H1 (cell line): ENCODE data around the gene TSPAN16. TPM values are rescaled to one million over a fixed set of nuclear protein-coding genes. Genes with fewer than 3 reads are reported as not detected.

Source experiments
- CTCF ChIA-PET: fragments of 300-600 bp; sonication (Branson Sonifier 250); formaldehyde crosslinking; loops from one replicate; lab custom pipeline; 2021; ENCODE audit not compliant: partially characterized antibody; lab: Charles Lee
- POLR2A ChIA-PET: fragments of 300-600 bp; sonication (Branson Sonifier 250); formaldehyde crosslinking; loops from one replicate; lab custom pipeline; 2021; ENCODE audit warnings: inconsistent platforms; ENCODE audit not compliant: partially characterized antibody; lab: Charles Lee
- DNase-seq, 2 experiments: peaks; one replicate each; pipeline versions ENCODE4 v3.0.0 to v3.0.0-alpha.2; 2010 to 2022; ENCODE audit warnings: low spot score in 2 of 2, low read depth in 1 of 2, mixed read lengths in 1 of 2
- FAIRE-seq: peaks from 2 replicates; lab custom pipeline; 2011; peaks lifted over from hg19 to GRCh38; lab: Jason Lieb, UNC
- H2AFZ ChIP-seq: 2 replicates; pipeline ENCODE4 v1.8.1; 2012; ENCODE audit warnings: low read length, inconsistent platforms
- H2AK5ac ChIP-seq: 2 replicates; pipeline ENCODE4 v1.6.1; 2013; ENCODE audit warnings: low read depth, low read length
- H2BK120ac ChIP-seq: replicated peaks from 2 replicates; pipeline ENCODE3; 2013; ENCODE audit warnings: low read depth, low read length, inconsistent platforms
- H2BK12ac ChIP-seq: 2 replicates; pipeline ENCODE4 v1.6.1; 2013; ENCODE audit warnings: low read depth, low read length
- H2BK15ac ChIP-seq: 2 replicates; pipeline ENCODE4 v1.6.1; 2013; ENCODE audit warnings: low read length
- H2BK20ac ChIP-seq: 2 replicates; pipeline ENCODE4 v1.6.1; 2013; ENCODE audit warnings: low read length
- H2BK5ac ChIP-seq: 2 replicates; pipeline ENCODE4 v1.6.1; 2013; ENCODE audit warnings: low read depth, low read length
- H3K14ac ChIP-seq: 2 replicates; pipeline ENCODE4 v1.6.1; 2013; ENCODE audit warnings: inconsistent platforms; ENCODE audit not compliant: insufficient read length
- H3K18ac ChIP-seq: 2 replicates; pipeline ENCODE4 v1.6.1; 2013; ENCODE audit warnings: low read length; ENCODE audit errors: extremely low read depth
- H3K23ac ChIP-seq: 2 replicates; pipeline ENCODE4 v1.6.1; 2013; ENCODE audit warnings: inconsistent platforms; ENCODE audit not compliant: insufficient read length
- H3K23me2 ChIP-seq: 2 replicates; pipeline ENCODE4 v1.6.1; 2013; ENCODE audit warnings: low read depth, low read length
- H3K27ac ChIP-seq: 2 replicates; pipeline ENCODE4 v1.6.1; 2011; ENCODE audit warnings: low read depth, low read length, inconsistent platforms
- H3K27me3 ChIP-seq, 4 experiments: replicated peaks in 1 of 4; 1 replicate in 1 of 4; 2 replicates in 3 of 4; pipeline versions ENCODE4 v1.6.1 to v1.8.1; 2011 to 2013; ENCODE audit warnings: low read length in 3 of 4, mild to moderate bottlenecking in 3 of 4, inconsistent platforms in 2 of 4, mixed read lengths in 2 of 4, moderate library complexity in 1 of 4; ENCODE audit not compliant: control insufficient read depth in 3 of 4, insufficient read depth in 3 of 4; ENCODE audit errors: extremely low read depth in 1 of 4
- H3K36me3 ChIP-seq, 4 experiments: 2 replicates each; pipeline versions ENCODE4 v1.6.1 to v1.8.1; 2011 to 2013; ENCODE audit warnings: mild to moderate bottlenecking in 4 of 4, low read length in 3 of 4, moderate library complexity in 2 of 4, control low read depth in 1 of 4, inconsistent platforms in 1 of 4; ENCODE audit not compliant: insufficient read depth in 4 of 4, control insufficient read depth in 2 of 4
- H3K4ac ChIP-seq: replicated peaks from 2 replicates; pipeline ENCODE3; 2013; ENCODE audit warnings: low read length, low read depth, mixed read lengths, inconsistent platforms; ENCODE audit not compliant: insufficient read length
- H3K4me1 ChIP-seq, 4 experiments: replicated peaks in 1 of 4; 1 replicate in 1 of 4; 2 replicates in 3 of 4; pipeline versions ENCODE4 v1.6.1 to v1.8.1; 2011 to 2013; ENCODE audit warnings: low read length in 3 of 4, inconsistent platforms in 2 of 4, mixed read lengths in 1 of 4; ENCODE audit not compliant: insufficient read depth in 4 of 4, control insufficient read depth in 3 of 4
- H3K4me2 ChIP-seq, 2 experiments: 2 replicates each; pipeline versions ENCODE4 v1.6.1 to v1.8.1; 2011 to 2013; ENCODE audit warnings: low read depth in 2 of 2, low read length in 2 of 2, control low read depth in 1 of 2, inconsistent platforms in 1 of 2, mild to moderate bottlenecking in 1 of 2; ENCODE audit not compliant: insufficient read depth in 1 of 2
- H3K4me3 ChIP-seq, 4 experiments: fragments of 200-600, 300-600 bp in 1 of 4; sonication (generic), shearing (Covaris generic), sonication (Bioruptor Twin) in 1 of 4; 2 replicates each; pipeline versions ENCODE4 v1.5.1 to v1.8.1; 2011 to 2016; ENCODE audit warnings: low read length in 4 of 4, low read depth in 3 of 4, control low read depth in 2 of 4, inconsistent platforms in 2 of 4, mild to moderate bottlenecking in 2 of 4, mixed read lengths in 1 of 4, moderate library complexity in 1 of 4; ENCODE audit not compliant: insufficient read depth in 2 of 4; ENCODE audit errors: extremely low read depth in 1 of 4
- H3K56ac ChIP-seq: replicated peaks from 2 replicates; pipeline ENCODE3; 2013; ENCODE audit warnings: low read depth, mild to moderate bottlenecking, mixed read lengths, low read length, inconsistent platforms; ENCODE audit not compliant: insufficient read length
- H3K79me1 ChIP-seq: 2 replicates; pipeline ENCODE4 v1.6.1; 2013; ENCODE audit warnings: low read depth, low read length, control low read depth
- H3K79me2 ChIP-seq, 2 experiments: 2 replicates each; pipeline versions ENCODE4 v1.6.1 to v1.8.1; 2012 to 2013; ENCODE audit warnings: low read length in 2 of 2, mild to moderate bottlenecking in 2 of 2, inconsistent platforms in 1 of 2; ENCODE audit not compliant: insufficient read depth in 2 of 2, control insufficient read depth in 1 of 2
- H3K9ac ChIP-seq, 4 experiments: replicated peaks in 1 of 4; 1 replicate in 1 of 4; 2 replicates in 3 of 4; pipeline versions ENCODE4 v1.6.1 to v1.8.1; 2011 to 2013; ENCODE audit warnings: low read depth in 3 of 4, low read length in 3 of 4, control low read depth in 2 of 4, mild to moderate bottlenecking in 2 of 4, moderate library complexity in 2 of 4, inconsistent platforms in 1 of 4; ENCODE audit errors: extremely low read depth in 1 of 4
- H3K9me3 ChIP-seq, 2 experiments: 2 replicates each; pipeline versions ENCODE4 v1.6.1 to v1.8.1; 2012 to 2013; ENCODE audit warnings: mild to moderate bottlenecking in 2 of 2, moderate library complexity in 2 of 2, control low read depth in 1 of 2, inconsistent platforms in 1 of 2, low read depth in 1 of 2, low read length in 1 of 2, mixed read lengths in 1 of 2; ENCODE audit not compliant: insufficient read depth in 2 of 2
- H4K20me1 ChIP-seq, 2 experiments: replicated peaks in 1 of 2; 2 replicates each; pipeline versions ENCODE3 to v1.8.1; 2011 to 2013; ENCODE audit warnings: inconsistent platforms in 2 of 2, low read length in 2 of 2, mild to moderate bottlenecking in 1 of 2; ENCODE audit not compliant: insufficient read depth in 2 of 2, control insufficient read depth in 1 of 2
- H4K5ac ChIP-seq: 2 replicates; pipeline ENCODE4 v1.6.1; 2013; ENCODE audit warnings: low read length, low read depth, mixed read lengths, inconsistent platforms; ENCODE audit not compliant: insufficient read length
- H4K8ac ChIP-seq: 2 replicates; pipeline ENCODE4 v1.8.0; 2013; ENCODE audit warnings: mild to moderate bottlenecking, moderate library complexity, low read length, inconsistent platforms; ENCODE audit not compliant: insufficient read depth; ENCODE audit errors: extremely low read depth
- H4K91ac ChIP-seq: replicated peaks from 2 replicates; pipeline ENCODE3; 2013; ENCODE audit warnings: low read length, mixed read lengths, inconsistent platforms; ENCODE audit not compliant: insufficient read length
- CEBPB ChIP-seq: IDR thresholded peaks from 2 replicates; pipeline ENCODE4 v1.6.1; 2012; ENCODE audit warnings: low read depth, low read length
- POU5F1 ChIP-seq: IDR thresholded peaks from 2 replicates; pipeline ENCODE4 v1.6.1; 2011; ENCODE audit warnings: low read depth, mild to moderate bottlenecking, low read length, moderate library complexity
- WGBS, 2 experiments: shearing (Covaris generic) in 1 of 2; methylation state at CpG; one replicate each; pipeline versions ENCODE4 v1.1.6 to v1.1.7; 2013 to 2015; ENCODE audit warnings: low lambda C conversion rate in 2 of 2, mixed read lengths in 2 of 2, inconsistent platforms in 1 of 2, low coverage in 1 of 2, missing lambda C conversion rate in 1 of 2; ENCODE audit not compliant: insufficient replicate concordance in 2 of 2, insufficient coverage in 1 of 2, insufficient read length in 1 of 2; ENCODE audit errors: extremely low coverage in 1 of 2, missing lambda C conversion rate in 1 of 2; 5-methylcytosine and 5-hydroxymethylcytosine counted together
- polyA plus RNA-seq, 7 experiments: library from polyadenylated mRNA; depleted of rRNA in 3 of 7; stranded (reverse) in 5 of 7; unstranded in 2 of 7; fragments of >200 nt in 5 of 7; fragments of 200-250 nt in 2 of 7; gene quantifications; 1 replicate in 5 of 7; 2 replicates in 1 of 7; 4 replicates in 1 of 7; pipeline versions ENCODE4 v1.2.1 to v1.2.3, GENCODE V29; 2011 to 2013; ENCODE audit warnings: missing spikeins in 2 of 7, mixed read lengths in 2 of 7
- total RNA-seq: library from RNA; stranded (reverse); fragmentation: NEBNext Ultra II Directional; extraction: Animal tissue kit (Norgen Biotek cat#: 25700); gene quantifications from 2 replicates; pipeline ENCODE4 v1.2.1, GENCODE V29; 2021

TSPAN16 gene
- total and polyA plus RNA-seq, 2 of the 8 experiments (the other 6 are each of a cell fraction or from before 2014, with no cell fraction given) = not detected

DNA sequence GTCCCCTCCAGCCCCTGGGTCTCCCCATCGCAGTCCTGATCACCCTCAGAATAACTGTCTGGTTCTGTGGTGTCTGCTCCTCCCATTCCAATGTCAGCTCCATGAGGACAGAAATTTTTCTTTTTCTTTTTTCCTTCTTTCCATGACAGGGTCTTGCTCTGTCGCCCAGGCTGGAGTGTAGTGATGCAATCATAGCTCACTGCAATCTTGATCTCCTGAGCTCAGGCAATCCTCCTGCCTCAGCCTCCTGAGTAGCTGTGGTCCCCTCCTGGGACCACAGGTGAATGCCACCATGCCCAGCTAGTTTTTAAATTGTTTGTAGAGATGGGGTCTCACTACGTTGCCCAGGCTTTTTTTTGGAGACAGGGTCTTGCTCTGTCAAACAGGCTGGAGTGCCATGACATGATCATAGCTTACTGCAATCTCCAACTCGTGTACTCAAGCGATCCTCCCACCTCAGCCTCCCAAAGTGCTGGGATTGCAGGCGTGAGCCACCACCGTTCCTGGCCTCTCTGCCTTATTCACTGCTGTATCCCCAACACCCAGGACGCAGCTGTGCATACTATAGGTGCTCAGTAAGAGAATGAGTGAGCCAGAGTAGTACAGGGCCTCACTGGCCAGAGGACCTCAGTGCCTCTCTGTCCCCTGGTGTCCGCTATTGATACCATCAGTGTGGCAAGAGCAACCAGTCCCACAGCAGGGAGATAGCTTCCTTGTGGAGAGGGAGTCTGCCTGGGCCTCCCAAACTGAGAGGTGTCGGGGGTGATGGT is 28.5 kb upstream of the TSPAN16 start:
- no peak overlapping the region for H4K91ac ChIP-seq
- no peak overlapping the region for H2BK120ac ChIP-seq
- H3K79me1 ChIP-seq = no peaks in the 10 kb centered on the region
- H2BK20ac ChIP-seq = no peak overlapping the region
- no peak overlapping the region for H2BK15ac ChIP-seq
- peaks cover 0 to 5% (median 1%) of the 10 kb centered on the region in 4 experiments; a peak in 3 of 7 replicates for H3K4me1 ChIP-seq
- DNase-seq (no peak), FAIRE-seq (no peak)
- TF ChIP-seq POU5F1 = no peak
- TF ChIP-seq CEBPB = peak; percentile 40; the same call in 1 of the 2 replicates
- no peak overlapping the region for H3K9ac ChIP-seq
- no peak overlapping the region for H3K27ac ChIP-seq
- H2AFZ ChIP-seq = no peak overlapping the region; the same call in 1 of the 2 replicates
- no peaks in the 10 kb centered on the region for H3K9me3 ChIP-seq
- H4K8ac ChIP-seq = 0 out of 2 replicates have a peak overlapping the region, but pooled peaks have one; percentile 46
- H3K27me3 ChIP-seq = no peaks in the 10 kb centered on the region
- H3K18ac ChIP-seq = no peak overlapping the region
- no peaks in the 10 kb centered on the region for H3K79me2 ChIP-seq
- no peaks in the 10 kb centered on the region for H3K36me3 ChIP-seq
- H2BK5ac ChIP-seq = no peak overlapping the region
- H3K23ac ChIP-seq = no peak overlapping the region
- WGBS, 2 experiments = 89% methylated on average over 10 of the region's 10 CpGs; no CpG with 5 or more reads in 1 of the 2 experiments
- H4K5ac ChIP-seq = no peak overlapping the region
- H3K4ac ChIP-seq = no peak overlapping the region
- no peak overlapping the region for H3K4me2 ChIP-seq
- H3K23me2 ChIP-seq = no peaks in the 10 kb centered on the region
- no peak overlapping the region for H3K4me3 ChIP-seq
- CTCF ChIA-PET = interaction anchor here (0.6 to 2.4 kb wide), 5 partner anchors 14 to 116 kb away, joined by 3 to 8 read pairs (median 3); partner anchors contain the start of gene EPOR
- H2BK12ac ChIP-seq = no peak overlapping the region
- H4K20me1 ChIP-seq = no peaks in the 10 kb centered on the region
- no peak overlapping the region for H3K56ac ChIP-seq
- POLR2A ChIA-PET = interaction anchor here (0.7 to 1.4 kb wide), 2 partner anchors 85 to 190 kb away, joined by 3 read pairs; no protein-coding TSS in a partner anchor
- no peak overlapping the region for H3K14ac ChIP-seq
- H2AK5ac ChIP-seq = no peak overlapping the region
